ENCODE measurements around the gene LARGE2.

LARGE2 gene

DNA sequence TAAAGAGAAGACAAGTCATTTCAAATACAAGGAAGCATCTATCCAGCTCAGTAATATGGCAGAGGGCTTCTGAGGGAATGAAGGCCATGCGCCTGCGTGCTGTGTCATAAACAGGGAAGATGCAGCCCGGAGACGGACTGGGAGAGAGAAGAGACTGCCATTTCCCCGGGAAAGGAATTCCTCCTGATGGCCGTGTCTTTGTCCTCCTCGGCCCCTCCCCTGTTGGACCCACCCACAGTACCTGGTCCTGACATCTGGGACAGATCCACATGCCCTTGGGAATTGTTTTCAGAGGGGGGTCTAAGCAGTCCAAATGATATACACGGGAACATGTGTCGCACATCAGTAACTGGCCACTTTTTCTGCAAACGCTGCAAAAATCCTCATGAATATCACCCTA is 15.5 kb downstream of the LARGE2 start:
- no peaks in the 10 kb centered on the region for H3K4me1 Mint-ChIP-seq (ENCODE audit: low read depth)
- no peaks in the 10 kb centered on the region for H3K27me3 Mint-ChIP-seq
- no peak overlapping the region for H3K4me3 Mint-ChIP-seq
- H3K9me3 Mint-ChIP-seq (ENCODE audit: low read depth): no peaks in the 10 kb centered on the region
- H3K36me3 Mint-ChIP-seq: peaks cover 4% of the 10 kb centered on the region
- no peak overlapping the region for H3K27ac Mint-ChIP-seq

DNA sequence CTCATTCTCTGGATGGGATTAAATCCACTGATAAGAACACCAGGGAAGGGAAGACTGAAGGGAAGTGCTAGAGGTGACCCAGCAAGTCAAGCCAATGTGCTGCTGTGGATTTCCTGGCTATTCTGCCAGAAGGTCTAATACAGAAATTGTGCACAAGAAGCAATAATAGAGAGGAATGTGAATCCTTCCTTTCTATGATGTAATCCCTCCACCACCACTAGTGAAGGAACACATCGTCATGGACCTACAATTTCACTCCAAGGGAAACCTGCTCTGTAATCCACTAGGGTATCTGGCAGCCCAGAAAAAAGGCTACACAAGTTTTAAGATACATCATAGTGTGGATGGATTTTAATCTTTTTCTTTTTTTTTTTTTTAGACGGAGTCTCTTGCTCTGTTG is 17.4 kb downstream of the LARGE2 start:
- Mint-ChIP-seq H3K36me3 (peaks cover 6% of the 10 kb centered on the region), H3K9me3 (ENCODE audit: low read depth) (no peaks in the 10 kb centered on the region), H3K4me3 (no peak overlapping the region), H3K27me3 (no peaks in the 10 kb centered on the region), H3K4me1 (ENCODE audit: low read depth) (no peaks in the 10 kb centered on the region), H3K27ac (no peak overlapping the region)

DNA sequence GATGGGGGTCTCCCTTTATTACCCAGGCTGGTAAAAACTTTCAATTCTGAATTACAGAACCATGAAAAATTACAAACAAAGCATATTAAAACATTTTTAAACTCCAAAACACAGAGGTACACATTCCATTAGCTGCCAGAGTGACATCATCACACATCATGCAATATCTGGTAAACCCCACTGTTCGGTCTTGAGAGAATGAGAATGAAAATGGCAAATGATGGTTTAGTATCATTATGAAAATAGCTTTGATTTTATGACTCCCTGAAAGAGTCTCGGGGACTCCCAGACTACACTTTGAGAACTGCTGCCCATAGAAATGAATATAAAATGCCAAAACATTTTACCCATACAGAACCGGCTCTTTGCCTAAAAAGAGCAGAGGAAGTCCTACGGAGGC is 18.8 kb downstream of the LARGE2 start:
- Mint-ChIP-seq H3K4me3 (no peak overlapping the region), H3K36me3 (peaks cover 14% of the 10 kb centered on the region), H3K27me3 (no peaks in the 10 kb centered on the region), H3K9me3 (ENCODE audit: low read depth) (no peaks in the 10 kb centered on the region), H3K4me1 (ENCODE audit: low read depth) (no peaks in the 10 kb centered on the region), H3K27ac (no peak overlapping the region)

DNA sequence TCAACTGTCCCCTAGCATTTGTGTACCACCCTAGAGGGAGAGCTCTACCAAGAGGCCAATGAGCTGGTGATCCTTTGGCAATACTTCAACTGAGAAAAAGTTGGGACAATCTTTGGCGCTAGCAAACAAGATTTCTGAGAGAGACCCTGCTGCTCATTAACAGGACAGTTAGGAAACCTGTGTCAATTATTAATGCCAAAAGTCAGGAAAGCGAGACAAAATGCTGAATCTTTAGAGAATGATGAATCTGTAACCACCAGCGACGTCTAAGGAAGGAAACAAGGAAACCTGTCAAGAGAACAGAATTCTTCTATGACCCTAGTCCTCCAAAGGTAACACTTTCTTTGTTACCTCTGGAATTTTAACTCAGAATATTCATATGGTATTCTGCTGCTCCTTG is 19.9 kb downstream of the LARGE2 start:
- Mint-ChIP-seq H3K4me3 (no peak overlapping the region), H3K9me3 (ENCODE audit: low read depth) (no peaks in the 10 kb centered on the region), H3K27me3 (no peaks in the 10 kb centered on the region), H3K36me3 (peaks cover 15% of the 10 kb centered on the region), H3K27ac (no peak overlapping the region), H3K4me1 (ENCODE audit: low read depth) (no peaks in the 10 kb centered on the region)

DNA sequence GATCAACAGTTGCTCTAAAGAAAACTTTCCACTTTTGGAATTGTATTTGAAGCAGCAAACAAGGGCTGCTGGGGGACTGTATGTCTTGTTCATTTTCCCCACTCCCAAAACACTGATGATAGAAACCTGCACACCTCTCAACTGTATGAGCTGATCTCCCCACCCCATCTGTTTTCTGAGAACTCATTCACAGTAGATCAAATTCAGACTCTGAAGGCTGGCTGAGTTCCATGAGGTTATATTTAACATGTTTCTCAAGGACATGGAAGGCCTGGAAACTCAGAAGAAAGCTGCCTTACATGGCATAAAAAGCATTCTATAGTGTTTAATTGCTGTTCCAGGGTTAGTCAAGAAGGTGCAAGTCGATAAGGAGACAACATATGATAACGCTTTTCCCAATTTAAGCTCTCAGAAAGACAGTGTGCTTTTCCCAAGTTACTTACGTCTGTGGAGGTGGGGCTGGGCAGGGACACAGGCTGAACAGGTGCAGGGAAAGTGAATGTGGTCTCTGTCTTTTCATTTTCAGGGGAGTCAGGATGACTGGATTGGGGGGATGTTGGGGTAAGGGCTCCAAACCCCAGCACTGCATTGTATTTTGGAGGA is 23.0 kb downstream of the LARGE2 start:
- Mint-ChIP-seq H3K36me3 (peaks cover 15% of the 10 kb centered on the region), H3K27ac (no peak overlapping the region), H3K4me1 (ENCODE audit: low read depth) (no peaks in the 10 kb centered on the region), H3K9me3 (ENCODE audit: low read depth) (no peaks in the 10 kb centered on the region), H3K4me3 (no peak overlapping the region), H3K27me3 (no peaks in the 10 kb centered on the region)

DNA sequence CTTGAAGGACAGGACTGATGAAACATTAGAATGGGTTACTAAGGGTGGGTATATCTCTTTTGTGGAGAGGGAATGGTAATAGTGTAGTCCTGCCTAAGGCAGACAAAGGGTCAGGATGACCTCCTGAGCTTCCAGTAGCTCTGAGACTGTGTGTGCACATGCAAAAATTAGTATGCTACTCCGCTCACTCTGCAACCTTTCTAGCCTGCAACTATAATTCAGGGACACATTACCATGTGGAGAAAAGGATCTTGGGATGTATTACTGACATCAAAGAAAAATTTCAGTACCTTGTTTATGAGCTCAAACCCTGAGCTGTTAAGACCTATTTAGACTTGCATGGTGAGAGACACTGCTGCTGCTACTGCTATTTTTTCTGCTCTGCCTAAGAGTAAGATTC is 25.4 kb downstream of the LARGE2 start:
- Mint-ChIP-seq H3K36me3 (peaks cover 13% of the 10 kb centered on the region), H3K4me1 (ENCODE audit: low read depth) (no peaks in the 10 kb centered on the region), H3K27ac (no peak overlapping the region), H3K27me3 (no peaks in the 10 kb centered on the region), H3K4me3 (no peak overlapping the region), H3K9me3 (ENCODE audit: low read depth) (no peaks in the 10 kb centered on the region)

DNA sequence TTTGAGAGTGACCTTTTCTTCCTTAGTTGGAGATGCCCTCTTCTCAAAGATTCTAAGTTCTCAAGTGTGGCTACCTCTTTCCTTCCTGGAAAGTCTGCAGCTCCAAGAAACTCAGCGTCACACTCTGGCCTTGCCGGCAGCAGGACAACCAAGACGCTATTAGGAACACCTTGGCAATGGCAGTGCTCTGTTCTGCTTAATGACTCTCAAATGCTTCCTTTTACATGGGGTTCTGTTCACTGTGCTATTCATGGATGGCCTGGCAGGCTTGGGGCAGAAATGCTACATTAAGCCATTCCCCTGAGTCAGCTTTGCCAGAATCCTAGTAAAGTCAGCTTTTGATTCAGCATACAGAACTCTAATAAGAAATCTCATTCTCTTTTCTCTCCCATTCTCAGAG is 25.9 kb downstream of the LARGE2 start:
- Mint-ChIP-seq H3K27ac (no peak overlapping the region), H3K9me3 (ENCODE audit: low read depth) (no peaks in the 10 kb centered on the region), H3K4me3 (no peak overlapping the region), H3K4me1 (ENCODE audit: low read depth) (no peaks in the 10 kb centered on the region), H3K27me3 (no peaks in the 10 kb centered on the region), H3K36me3 (peaks cover 13% of the 10 kb centered on the region)

DNA sequence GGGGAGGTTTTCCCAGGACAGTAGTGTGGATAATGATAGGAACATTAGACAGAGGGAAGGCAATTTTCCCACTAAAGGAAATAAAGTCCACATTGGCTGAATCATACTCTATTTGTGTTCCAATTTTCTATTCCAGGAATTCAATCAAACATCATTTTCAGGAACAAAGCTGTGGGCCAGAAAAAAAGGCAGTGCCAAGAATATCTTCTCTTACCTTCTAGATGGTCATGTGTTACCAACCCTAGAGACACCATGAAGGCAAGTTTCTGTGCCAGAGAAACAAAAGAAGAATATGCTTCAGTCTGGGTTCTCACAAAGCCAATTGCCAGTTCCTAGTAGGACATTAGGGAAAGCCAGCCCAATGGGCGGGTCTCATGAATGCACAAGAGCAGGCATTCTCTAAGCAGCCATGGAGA is 27.5 kb downstream of the LARGE2 start:
- Mint-ChIP-seq H3K27ac (no peak overlapping the region), H3K4me3 (no peak overlapping the region), H3K36me3 (peaks cover 11% of the 10 kb centered on the region), H3K9me3 (ENCODE audit: low read depth) (no peaks in the 10 kb centered on the region), H3K27me3 (no peaks in the 10 kb centered on the region), H3K4me1 (ENCODE audit: low read depth) (no peaks in the 10 kb centered on the region)

DNA sequence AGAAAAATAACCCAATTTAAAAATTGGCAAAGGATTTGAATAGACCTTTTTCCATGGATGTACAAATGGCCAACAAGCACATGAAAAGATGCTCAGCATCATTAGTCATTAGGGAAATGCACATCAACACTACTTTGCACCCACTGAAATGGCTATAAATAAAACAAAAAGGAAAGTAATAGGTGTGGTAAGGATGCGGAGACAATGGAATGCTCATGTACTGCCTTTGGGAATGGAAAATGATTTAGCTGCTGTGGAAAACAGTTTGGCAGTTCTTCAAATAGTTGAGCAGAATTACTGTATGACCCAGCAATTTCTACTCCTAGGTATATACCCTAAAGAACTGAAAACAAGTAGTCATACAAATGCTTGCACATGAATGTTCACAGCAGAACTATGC is 37.4 kb downstream of the LARGE2 start:
- no peaks in the 10 kb centered on the region for H3K27me3 Mint-ChIP-seq
- peaks cover 19% of the 10 kb centered on the region for H3K36me3 Mint-ChIP-seq
- no peak overlapping the region for H3K27ac Mint-ChIP-seq
- H3K4me1 Mint-ChIP-seq (ENCODE audit: low read depth): no peaks in the 10 kb centered on the region
- no peak overlapping the region for H3K4me3 Mint-ChIP-seq
- H3K9me3 Mint-ChIP-seq (ENCODE audit: low read depth): no peaks in the 10 kb centered on the region

DNA sequence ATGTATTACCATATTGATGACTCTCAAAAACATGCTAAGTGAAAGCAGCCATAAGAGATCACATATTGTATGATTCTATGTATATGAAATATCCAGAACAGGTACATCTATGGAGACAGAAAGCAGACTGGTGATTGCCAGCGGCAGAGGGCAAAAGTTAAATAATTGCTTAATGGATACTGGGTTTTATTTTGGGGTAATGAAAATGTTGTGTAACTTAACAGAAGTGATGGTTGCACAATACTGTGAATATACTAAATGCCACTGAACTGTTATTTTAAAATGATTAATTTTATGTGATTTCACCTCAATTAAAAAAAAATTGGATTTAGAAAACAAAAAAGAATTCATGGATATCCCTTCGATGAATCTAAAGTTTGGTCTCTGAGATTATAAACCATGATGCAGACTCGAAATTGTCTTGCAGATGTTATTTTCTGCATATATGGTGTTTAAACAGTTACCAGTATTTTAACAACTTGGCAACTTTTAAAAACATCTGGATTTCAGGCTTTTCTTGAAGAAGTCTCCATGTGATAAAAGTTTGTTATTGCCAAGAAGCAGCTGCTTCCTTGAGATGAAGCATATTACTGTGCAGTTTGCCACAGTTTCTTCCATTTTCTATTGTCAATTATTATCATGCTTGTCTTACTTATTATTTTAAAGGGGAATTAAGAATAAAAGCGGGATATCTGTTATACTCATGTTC is 38.1 kb downstream of the LARGE2 start:
- H3K36me3 Mint-ChIP-seq: peaks cover 15% of the 10 kb centered on the region
- no peaks in the 10 kb centered on the region for H3K9me3 Mint-ChIP-seq (ENCODE audit: low read depth)
- no peaks in the 10 kb centered on the region for H3K4me1 Mint-ChIP-seq (ENCODE audit: low read depth)
- no peak overlapping the region for H3K27ac Mint-ChIP-seq
- H3K4me3 Mint-ChIP-seq: no peak overlapping the region
- H3K27me3 Mint-ChIP-seq: no peaks in the 10 kb centered on the region

DNA sequence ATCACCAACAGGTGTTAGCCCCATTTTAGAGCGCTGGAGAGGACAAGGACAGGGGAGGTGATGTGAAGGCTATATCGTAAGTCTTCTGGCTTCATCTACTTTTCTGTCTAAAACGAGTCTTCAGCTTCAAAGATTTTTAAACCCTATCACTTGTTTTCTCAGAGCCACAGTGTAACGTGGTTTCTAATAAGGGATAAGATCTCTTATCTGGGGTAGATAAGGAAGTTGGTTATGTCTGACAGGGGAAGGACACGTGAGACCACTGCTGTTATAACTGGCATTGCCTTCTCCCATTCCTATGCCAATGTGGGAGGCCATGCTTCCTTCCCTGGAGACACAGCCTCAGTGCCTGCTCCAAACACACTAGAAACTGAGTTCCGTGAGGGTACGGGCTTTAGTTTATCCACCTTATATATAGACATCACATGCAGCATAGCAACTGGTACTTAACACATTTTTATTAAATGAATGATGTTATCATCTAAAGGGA is 39.3 kb downstream of the LARGE2 start:
- Mint-ChIP-seq H3K4me1 (ENCODE audit: low read depth) (no peaks in the 10 kb centered on the region), H3K27me3 (no peaks in the 10 kb centered on the region), H3K27ac (no peak overlapping the region), H3K36me3 (peaks cover 11% of the 10 kb centered on the region), H3K9me3 (ENCODE audit: low read depth) (no peaks in the 10 kb centered on the region), H3K4me3 (no peak overlapping the region)

DNA sequence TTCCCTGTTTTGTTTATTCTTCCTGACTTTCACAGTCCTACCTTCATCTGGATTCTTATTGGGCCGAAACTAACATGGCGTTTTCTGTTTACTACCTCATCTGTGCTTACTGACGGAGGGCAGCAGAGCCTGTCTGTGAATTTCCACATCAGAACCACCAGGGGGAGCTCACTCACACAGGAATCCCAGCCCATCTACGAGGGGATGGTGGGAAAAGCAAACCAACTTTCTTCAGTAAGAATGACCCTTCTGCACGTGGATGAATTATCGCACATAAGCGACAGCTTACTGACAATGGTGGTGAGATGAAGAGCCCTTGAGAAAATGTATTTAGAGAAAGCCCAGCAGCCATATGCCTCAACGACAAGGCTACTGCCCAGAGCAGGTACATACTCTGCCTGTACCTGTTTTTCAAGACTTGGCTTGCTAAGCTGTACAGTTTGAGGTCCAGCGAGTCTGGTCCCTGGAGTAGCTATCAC is 42.5 kb downstream of the LARGE2 start:
- Mint-ChIP-seq H3K9me3 (ENCODE audit: low read depth) (no peaks in the 10 kb centered on the region), H3K27ac (no peak overlapping the region), H3K36me3 (peaks cover 5% of the 10 kb centered on the region), H3K4me3 (no peak overlapping the region), H3K27me3 (no peaks in the 10 kb centered on the region), H3K4me1 (ENCODE audit: low read depth) (no peaks in the 10 kb centered on the region)

DNA sequence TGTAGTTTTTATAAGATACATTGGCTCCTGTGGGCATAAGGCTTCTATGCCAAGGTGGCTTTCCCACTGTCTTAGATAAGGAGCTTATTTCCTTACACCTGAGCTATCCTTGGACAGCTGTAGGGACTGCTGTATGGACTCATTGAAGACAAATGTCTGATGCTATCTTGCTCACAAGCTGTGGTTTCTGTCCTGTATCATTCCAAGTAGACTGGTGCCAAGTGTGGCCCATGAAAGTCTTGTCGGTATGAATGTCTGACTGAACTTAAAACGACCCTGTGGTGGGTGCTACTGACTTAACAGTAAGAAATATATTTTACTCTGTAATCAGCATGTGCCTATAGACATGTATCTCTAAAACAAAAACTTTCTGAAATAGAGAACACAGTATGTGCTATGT is 45.0 kb downstream of the LARGE2 start:
- Mint-ChIP-seq H3K36me3 (peaks cover 2% of the 10 kb centered on the region), H3K27ac (no peak overlapping the region), H3K4me1 (ENCODE audit: low read depth) (no peaks in the 10 kb centered on the region), H3K27me3 (no peaks in the 10 kb centered on the region), H3K4me3 (no peak overlapping the region), H3K9me3 (ENCODE audit: low read depth) (no peaks in the 10 kb centered on the region)

DNA sequence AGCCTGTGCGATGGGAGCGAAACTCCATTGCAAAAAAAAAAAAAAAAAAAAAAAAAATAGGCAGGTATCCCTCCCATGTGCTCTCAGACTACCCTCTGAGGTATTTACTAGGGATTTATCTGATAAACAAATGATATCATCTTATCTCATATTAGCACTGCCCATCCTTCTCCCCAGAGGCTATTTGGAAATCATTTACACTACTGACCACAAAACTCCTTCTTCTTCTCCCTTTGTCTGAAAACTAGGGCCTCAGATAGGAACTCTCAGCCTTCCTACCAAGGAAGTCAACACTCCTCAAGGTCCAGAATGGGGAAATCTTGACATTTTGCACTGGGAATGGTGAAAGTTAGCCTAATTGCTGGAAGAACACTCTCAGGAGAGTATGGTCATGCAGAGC is 46.4 kb downstream of the LARGE2 start:
- Mint-ChIP-seq H3K27ac (no peak overlapping the region), H3K36me3 (peaks cover 2% of the 10 kb centered on the region), H3K4me1 (ENCODE audit: low read depth) (no peaks in the 10 kb centered on the region), H3K4me3 (no peak overlapping the region), H3K27me3 (no peaks in the 10 kb centered on the region), H3K9me3 (ENCODE audit: low read depth) (no peaks in the 10 kb centered on the region)

DNA sequence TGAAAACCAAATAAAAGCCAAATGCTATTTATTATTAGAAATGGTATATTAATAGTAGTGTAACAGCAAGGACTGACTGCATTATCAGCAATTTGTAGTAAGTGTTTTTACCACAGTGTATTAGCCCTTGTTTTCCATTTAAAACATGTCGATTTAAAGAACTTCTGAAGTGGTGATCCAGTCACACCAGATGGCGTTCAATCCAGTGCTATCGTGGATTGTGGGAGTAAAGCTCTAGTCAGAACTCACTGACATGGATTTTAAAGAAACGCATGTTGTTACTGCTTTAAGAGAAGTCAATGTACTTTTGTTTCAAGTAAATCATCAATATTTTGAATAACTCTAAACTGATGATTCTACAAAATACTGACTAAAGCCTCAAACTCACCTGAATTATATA is 51.1 kb downstream of the LARGE2 start:
- Mint-ChIP-seq H3K9me3 (ENCODE audit: low read depth) (no peaks in the 10 kb centered on the region), H3K27ac (no peak overlapping the region)

DNA sequence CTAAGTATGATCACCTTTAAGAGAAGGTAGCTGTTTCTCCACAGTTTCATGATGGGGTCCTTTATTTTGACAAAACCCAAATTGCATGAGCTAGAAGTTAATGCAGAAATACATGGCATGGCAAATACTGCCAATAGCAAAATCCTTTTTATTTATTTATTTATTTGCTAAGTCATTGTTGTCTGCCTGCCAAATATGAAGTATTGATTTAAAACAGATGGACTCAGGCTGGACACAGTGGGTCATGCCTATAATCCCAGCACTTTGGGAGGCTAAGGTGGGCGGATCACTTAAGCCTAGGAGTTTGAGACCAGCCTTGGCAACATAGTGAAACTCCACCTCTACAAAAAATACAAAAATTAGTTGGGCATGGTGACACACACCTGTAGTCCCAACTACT is 52.4 kb downstream of the LARGE2 start:
- Mint-ChIP-seq H3K4me3 (no peak overlapping the region), H3K27ac (no peak overlapping the region), H3K36me3 (peaks cover 5% of the 10 kb centered on the region), H3K27me3 (no peaks in the 10 kb centered on the region), H3K4me1 (ENCODE audit: low read depth) (no peaks in the 10 kb centered on the region), H3K9me3 (ENCODE audit: low read depth) (no peaks in the 10 kb centered on the region)

More for the DNA sequence above, 51.1 kb downstream of the LARGE2 start:
- H3K36me3 Mint-ChIP-seq: peaks cover 2% of the 10 kb centered on the region
- H3K4me3 Mint-ChIP-seq: no peak overlapping the region
- H3K4me1 Mint-ChIP-seq (ENCODE audit: low read depth): no peaks in the 10 kb centered on the region
- H3K27me3 Mint-ChIP-seq: no peaks in the 10 kb centered on the region
